Breast epithelium (tissue), 4 donors: ENCODE measurements around the gene ZNF217. TPM values are rescaled to one million over a fixed set of nuclear protein-coding genes. Genes with fewer than 3 reads are reported as not detected.
A peak's percentile ranks its signal among the peaks of the same experiment; 100 is the strongest.
"Not testable (repeated sequence)": the region's sequence is repeated elsewhere in the genome, so short reads cannot be mapped to it uniquely, and the experiment has no call there.

Experiments
- DNase-seq, 2 donors: peaks; one replicate each; pipeline ENCODE4 v3.0.0-alpha.2; 2019; ENCODE audit warnings: low spot score in 2 of 2
- H3K27ac ChIP-seq, 2 donors: fragments of 200-600 bp; sonication (generic) in 1 of 2; one replicate each; pipeline ENCODE4 v1.5.1; 2016 to 2019; ENCODE audit warnings: mild to moderate bottlenecking in 1 of 2
- H3K27me3 ChIP-seq, 2 donors: fragments of 200-600 bp; sonication (generic) in 1 of 2; one replicate each; pipeline versions ENCODE4 v1.5.1 to v1.6.0; 2017 to 2019; ENCODE audit warnings: control low read depth in 1 of 2, mild to moderate bottlenecking in 1 of 2
- H3K36me3 ChIP-seq: fragments of 200-600 bp; one replicate; pipeline ENCODE4 v1.5.1; 2019
- H3K4me1 ChIP-seq, 2 donors: fragments of 200-600 bp; sonication (generic); one replicate each; pipeline ENCODE4 v1.5.1; 2016 to 2019; ENCODE audit warnings: control low read depth in 1 of 2
- H3K4me3 ChIP-seq, 3 donors: fragments of 200-600 bp; sonication (generic); 1 replicate in 2 of 3; 2 replicates in 1 of 3; pipeline ENCODE4 v1.5.1; 2016 to 2019; ENCODE audit warnings: mild to moderate bottlenecking in 3 of 3, moderate library complexity in 2 of 3
- H3K9me3 ChIP-seq, 2 donors: fragments of 200-600 bp; sonication (generic) in 1 of 2; one replicate each; pipeline ENCODE4 v1.5.1; 2016 to 2019; ENCODE audit warnings: control low read depth in 1 of 2
- POLR2A ChIP-seq: fragments of 450-650 bp; IDR thresholded peaks from one replicate; pipeline ENCODE4 v1.6.1; 2016; ENCODE audit warnings: antibody characterized with exemption, mild to moderate bottlenecking, moderate library complexity
- POLR2AphosphoS5 ChIP-seq, 3 donors: sonication (generic); formaldehyde crosslinking; IDR thresholded peaks; one replicate each; pipeline ENCODE4 v1.6.1; 2017; ENCODE audit warnings: antibody characterized with exemption in 3 of 3
- intact Hi-C: fragments of 100-400 bp; cut with DNase I; formaldehyde crosslinking; loops from one replicate; pipeline ENCODE4 v1.15.1; 2023; ENCODE audit warnings: low total_unique reads
- total RNA-seq, 3 donors: library from RNA; depleted of rRNA; stranded (reverse); fragments of >200 nt; gene quantifications; one replicate each; pipeline ENCODE4 v1.1.0, GENCODE V29; 2016
- TF ChIP-seq, protein P1 (sequence below), 3 donors: fragments of 450-650 bp; IDR thresholded peaks; one replicate each; pipeline ENCODE4 v1.5.1; 2016 to 2017; ENCODE audit warnings: antibody characterized with exemption in 3 of 3, mild to moderate bottlenecking in 3 of 3, moderate library complexity in 3 of 3

Gene ZNF217
- 10 to 100 TPM; 22.4 to 54.7 (median 48.3) TPM for total RNA-seq

DNA sequence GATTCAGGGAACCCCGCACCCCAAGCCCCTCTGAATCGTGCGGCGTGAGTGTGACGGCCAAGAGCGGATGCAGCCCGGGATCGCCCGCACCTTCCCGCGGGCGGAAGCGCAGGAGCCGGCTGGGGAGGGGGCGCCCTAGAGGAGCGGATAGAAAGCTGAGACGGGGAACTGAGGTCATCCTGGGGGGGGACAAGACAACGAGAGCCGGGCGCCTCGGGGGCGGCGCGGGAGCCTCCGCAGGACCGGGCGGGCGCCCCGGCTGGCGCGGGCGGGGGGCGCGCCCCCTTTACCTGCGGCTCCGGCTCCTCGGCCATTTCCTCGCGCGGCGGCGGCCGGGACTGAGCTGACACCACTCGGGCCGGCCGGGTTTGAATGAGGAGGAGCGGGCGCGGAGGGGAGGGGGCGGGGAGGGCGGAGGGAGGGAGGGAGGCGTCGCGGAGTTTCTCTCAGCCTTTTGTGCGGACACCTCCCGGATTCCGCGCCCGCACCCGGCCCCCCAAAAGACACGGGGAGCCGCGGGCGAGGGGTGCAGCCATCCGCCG is at the start of gene ZNF217:
ZNF217 (minus strand) TSS at position 374 of the 542 bp plus-strand sequence. CDS start 11,013 bp downstream, outside the sequence.
- H3K9me3 ChIP-seq, H3K27me3 ChIP-seq, H3K4me1 ChIP-seq, H3K36me3 ChIP-seq, intact Hi-C loops: not testable (repeated sequence)
- Histone ChIP-seq H3K4me3 (peak within 1 kb of the TSS; percentile 79 to 88 (median 82)), H3K27ac (peak within 1 kb of the TSS; percentile 99 to 100)
- peak; percentile 74 to 84 for DNase-seq

DNA sequence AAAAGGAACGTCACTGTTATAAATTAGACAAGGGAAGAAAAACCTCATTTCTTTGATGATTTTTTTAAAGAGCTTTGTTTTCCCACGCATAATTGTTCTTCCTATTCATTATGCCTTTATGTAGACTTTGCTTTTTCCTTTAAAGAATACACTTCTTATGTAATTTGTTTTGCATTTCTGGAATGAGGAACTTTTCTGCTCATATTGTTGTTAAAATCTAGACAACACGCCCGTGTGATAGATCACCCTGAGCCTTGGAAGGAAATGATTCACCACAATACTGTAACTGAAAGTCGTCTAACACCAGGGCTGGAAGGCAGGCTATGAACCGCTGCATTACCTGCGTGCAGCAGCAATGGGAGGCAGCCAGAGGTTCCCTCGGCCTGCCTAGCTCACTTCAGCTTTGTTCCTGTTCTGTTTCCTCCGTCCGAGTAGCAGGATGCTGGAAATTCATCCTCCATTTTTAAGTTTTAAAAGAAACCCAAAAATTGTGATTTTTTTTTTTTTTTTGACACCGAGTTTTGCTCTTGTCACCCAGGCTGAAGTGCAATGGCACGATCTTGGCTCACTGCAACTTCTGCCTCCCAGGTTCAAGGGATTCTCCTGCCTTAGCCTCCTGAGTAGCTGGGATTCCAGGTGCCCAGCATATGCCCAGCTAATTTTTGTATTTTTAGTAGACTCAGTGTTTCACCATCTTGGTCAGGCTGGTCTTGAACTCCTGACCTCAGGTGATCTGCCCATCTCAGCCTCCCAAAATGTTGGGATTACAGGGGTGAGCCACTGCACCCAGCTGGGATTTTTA is 49.6 kb upstream of the ZNF217 start:
- Histone ChIP-seq H3K36me3 (no peaks in the 10 kb centered on the region), H3K27ac (peak overlapping the region; percentile 74 to 77), H3K4me1 (peaks cover 0 to 11% of the 10 kb centered on the region in 2 donors), H3K9me3 (no peaks in the 10 kb centered on the region), H3K4me3 (peak overlapping the region in 1 of 3 donors; percentile 38), H3K27me3 (no peaks in the 10 kb centered on the region)
- intact Hi-C loops: no loop called here
- DNase-seq: no peak
- TF ChIP-seq, protein P1, sequence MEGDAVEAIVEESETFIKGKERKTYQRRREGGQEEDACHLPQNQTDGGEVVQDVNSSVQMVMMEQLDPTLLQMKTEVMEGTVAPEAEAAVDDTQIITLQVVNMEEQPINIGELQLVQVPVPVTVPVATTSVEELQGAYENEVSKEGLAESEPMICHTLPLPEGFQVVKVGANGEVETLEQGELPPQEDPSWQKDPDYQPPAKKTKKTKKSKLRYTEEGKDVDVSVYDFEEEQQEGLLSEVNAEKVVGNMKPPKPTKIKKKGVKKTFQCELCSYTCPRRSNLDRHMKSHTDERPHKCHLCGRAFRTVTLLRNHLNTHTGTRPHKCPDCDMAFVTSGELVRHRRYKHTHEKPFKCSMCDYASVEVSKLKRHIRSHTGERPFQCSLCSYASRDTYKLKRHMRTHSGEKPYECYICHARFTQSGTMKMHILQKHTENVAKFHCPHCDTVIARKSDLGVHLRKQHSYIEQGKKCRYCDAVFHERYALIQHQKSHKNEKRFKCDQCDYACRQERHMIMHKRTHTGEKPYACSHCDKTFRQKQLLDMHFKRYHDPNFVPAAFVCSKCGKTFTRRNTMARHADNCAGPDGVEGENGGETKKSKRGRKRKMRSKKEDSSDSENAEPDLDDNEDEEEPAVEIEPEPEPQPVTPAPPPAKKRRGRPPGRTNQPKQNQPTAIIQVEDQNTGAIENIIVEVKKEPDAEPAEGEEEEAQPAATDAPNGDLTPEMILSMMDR (IDR thresholded peaks at IDR 0.05): no peak
- TF ChIP-seq POLR2A (no peak), POLR2AphosphoS5 (IDR thresholded peaks at IDR 0.05) (peak in 1 of 3 donors; percentile 30)

GRCh38 chr20:53642196-53643030 is 48.8 kb upstream of the ZNF217 start:
- DNase-seq: peak in 1 of 2 donors; percentile 54
- H3K4me3 ChIP-seq: peak overlapping the region in 1 of 3 donors; percentile 5
- no peaks in the 10 kb centered on the region for H3K9me3 ChIP-seq
- no peaks in the 10 kb centered on the region for H3K36me3 ChIP-seq
- TF ChIP-seq POLR2A (no peak), POLR2AphosphoS5 (IDR thresholded peaks at IDR 0.05) (no peak)
- TF ChIP-seq, protein P1 (IDR thresholded peaks at IDR 0.05): no peak
- H3K27me3 ChIP-seq: no peaks in the 10 kb centered on the region
- peaks cover 0 to 11% of the 10 kb centered on the region in 2 donors for H3K4me1 ChIP-seq
- peak overlapping the region; percentile 74 to 77 for H3K27ac ChIP-seq
- intact Hi-C loops: no loop called here

- Histone ChIP-seq H3K9me3 (no peaks in the 10 kb centered on the region), H3K27me3 (no peaks in the 10 kb centered on the region), H3K27ac (no peak overlapping the region), H3K36me3 (no peaks in the 10 kb centered on the region), H3K4me1 (peaks cover 0 to 11% of the 10 kb centered on the region in 2 donors), H3K4me3 (no peak overlapping the region)
- TF ChIP-seq, protein P1 (IDR thresholded peaks at IDR 0.05): no peak
- no peak for TF ChIP-seq POLR2AphosphoS5 (IDR thresholded peaks at IDR 0.05)
- no peak for TF ChIP-seq POLR2A
- intact Hi-C loops: no loop called here
- no peak for DNase-seq
These were observed 46.2 kb upstream of the ZNF217 start for GRCh38 chr20:53639647-53640440.

GRCh38 chr20:53639128-53639527 is 45.5 kb upstream of the ZNF217 start:
- DNase-seq: no peak
- Histone ChIP-seq H3K27ac (no peak overlapping the region), H3K36me3 (no peaks in the 10 kb centered on the region), H3K4me3 (no peak overlapping the region), H3K4me1 (peaks cover 0 to 11% of the 10 kb centered on the region in 2 donors), H3K9me3 (no peaks in the 10 kb centered on the region), H3K27me3 (no peaks in the 10 kb centered on the region)
- TF ChIP-seq POLR2AphosphoS5 (IDR thresholded peaks at IDR 0.05) (no peak), POLR2A (no peak)
- TF ChIP-seq, protein P1 (IDR thresholded peaks at IDR 0.05): no peak
- intact Hi-C loops: no loop called here

GRCh38 chr20:53637310-53637709 is 43.7 kb upstream of the ZNF217 start:
- H3K27ac ChIP-seq, H3K27me3 ChIP-seq, H3K4me3 ChIP-seq, intact Hi-C loops, H3K9me3 ChIP-seq, DNase-seq, H3K36me3 ChIP-seq, H3K4me1 ChIP-seq: not testable (repeated sequence)
